ENCODE measurements around the gene CSKMT. TPM values are rescaled to one million over a fixed set of nuclear protein-coding genes. Genes with fewer than 3 reads are reported as not detected.

CSKMT gene
- total RNA-seq, 1 experiment from 2014 or later: 63.5 TPM

- intact Hi-C loops (cut with micrococcal nuclease): loop anchor here (2.0 kb wide), 1 partner anchor 14 kb away; no protein-coding TSS in a partner anchor
- Histone ChIP-seq H3K4me3 (replicated peaks in 1 of 2; ENCODE audit: low read depth in 1 of 2, low read length in 2 of 2) (no peak overlapping the region), H3K9ac (ENCODE audit: low read length) (no peak overlapping the region), H3K4me1 (ENCODE audit: control insufficient read depth in 1 of 2, insufficient read depth in 2 of 2, low read length in 2 of 2) (peaks cover 23 to 41% of the 10 kb centered on the region in 2 experiments), H3K79me2 (ENCODE audit: insufficient read depth, low read length) (peaks cover 30% of the 10 kb centered on the region), H3K9me3 (ENCODE audit: control insufficient read depth in 1 of 2, insufficient read depth in 1 of 2, low read depth in 1 of 2, low read length in 2 of 2) (no peaks in the 10 kb centered on the region), H3K4me2 (ENCODE audit: low read length) (peak overlapping the region; percentile 4; the same call in 1 of the 2 replicates), H3K9me2 (ENCODE audit: insufficient read depth) (no peaks in the 10 kb centered on the region), H3K36me3 (ENCODE audit: control insufficient read depth in 1 of 2, insufficient read depth in 2 of 2, low read length in 2 of 2) (peaks cover 4 to 11% of the 10 kb centered on the region in 2 experiments; a peak in 3 of 4 replicates), H4K20me1 (ENCODE audit: insufficient read depth) (no peaks in the 10 kb centered on the region), H3K27me3 (ENCODE audit: insufficient read depth, low read length) (no peaks in the 10 kb centered on the region), H2AFZ (ENCODE audit: low read depth, low read length, poor library complexity, severe bottlenecking) (peak overlapping the region; percentile 33), H3K27ac (ENCODE audit: low read depth, low read length) (peak overlapping the region; percentile 36; the same call in 1 of the 2 replicates)
- ATAC-seq (peak; percentile 88), DNase-seq (ENCODE audit: low read depth, low spot score) (peak; percentile 67)
- ChIA-PET RAD21 (ENCODE audit: low non-redundant PET in 1 of 2, low total read pairs in 2 of 2, uncharacterized antibody in 2 of 2, unreplicated experiment in 2 of 2) (interaction anchor here in 1 of 2 experiments (0.6 kb wide), 1 partner anchor 107 kb away, joined by 4 read pairs; no protein-coding TSS in a partner anchor), CTCF (interaction anchor here (1.0 to 3.1 kb wide), 7 partner anchors 9 to 286 kb away, joined by 3 to 16 read pairs (median 6); partner anchors contain the start of genes HNRNPUL2, LBHD1, LRRN4CL and TAF6L), POLR2A (interaction anchor here (0.6 to 3.0 kb wide), 16 partner anchors 9 to 286 kb away, joined by 3 to 21 read pairs (median 4); partner anchors contain the start of genes AHNAK, C11orf98, CSKMT and EEF1G)
- TF ChIP-seq FOSL1 (IDR thresholded peaks at IDR 0.05; ENCODE audit: low read depth) (no peak), JUND (IDR thresholded peaks at IDR 0.05) (no peak), CTCF (IDR thresholded peaks at IDR 0.05 in 2 of 3, conservative IDR thresholded peaks at IDR 0.05 in 1 of 3; ENCODE audit: borderline replicate concordance in 1 of 3, insufficient read depth in 1 of 3, low read depth in 2 of 3, low read length in 2 of 3) (peak in 2 of 3 experiments; percentile 55 to 66; a peak in 4 of 6 replicates), YY1 (IDR thresholded peaks at IDR 0.05; ENCODE audit: extremely low read depth, insufficient replicate concordance, low read depth, low read length) (no peak), POLR2AphosphoS5 (IDR thresholded peaks at IDR 0.05; ENCODE audit: low read depth, low read length) (0 out of 2 replicates have a peak, but pooled peaks have one; percentile 40), MAX (IDR thresholded peaks at IDR 0.05) (no peak), POLR2A (IDR thresholded peaks at IDR 0.05; ENCODE audit: borderline replicate concordance, extremely low read depth, insufficient read depth, insufficient read length) (no peak)
- no TSS peak for BruUV-seq (replicated peaks)
Measured at GRCh38 chr11:62680825-62681240, 15.7 kb downstream of the CSKMT start.

All from HCT116 (cell line).